GM19240 (cell line): Measurements from ENCODE around the gene CTNNA2.

Source experiments
- DNase-seq: peaks from one replicate; pipeline ENCODE4 v3.0.0; 2011; ENCODE audit warnings: low spot score; ENCODE audit not compliant: insufficient read length

CTNNA2 gene

DNA sequence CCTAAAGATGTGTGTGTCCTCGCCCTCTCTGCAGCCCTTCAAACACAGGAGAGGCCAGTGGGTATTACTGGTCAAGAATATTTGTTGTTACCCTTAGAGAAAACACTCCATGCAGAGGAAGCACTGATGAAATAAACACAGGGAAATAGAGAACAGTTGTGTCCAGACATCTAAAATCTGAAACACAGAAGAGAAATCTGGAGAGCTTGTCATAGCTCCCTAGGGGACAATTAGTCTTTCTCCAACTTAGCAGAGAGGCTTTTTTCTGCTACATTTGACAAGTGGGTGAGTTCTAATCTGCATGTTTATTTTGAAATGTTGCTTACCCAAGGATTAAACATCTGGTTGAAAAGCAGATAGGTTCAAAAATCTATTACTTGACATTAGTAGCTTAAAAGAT lies 190.1 kb downstream of the CTNNA2 start:
- DNase-seq: no peak

DNA sequence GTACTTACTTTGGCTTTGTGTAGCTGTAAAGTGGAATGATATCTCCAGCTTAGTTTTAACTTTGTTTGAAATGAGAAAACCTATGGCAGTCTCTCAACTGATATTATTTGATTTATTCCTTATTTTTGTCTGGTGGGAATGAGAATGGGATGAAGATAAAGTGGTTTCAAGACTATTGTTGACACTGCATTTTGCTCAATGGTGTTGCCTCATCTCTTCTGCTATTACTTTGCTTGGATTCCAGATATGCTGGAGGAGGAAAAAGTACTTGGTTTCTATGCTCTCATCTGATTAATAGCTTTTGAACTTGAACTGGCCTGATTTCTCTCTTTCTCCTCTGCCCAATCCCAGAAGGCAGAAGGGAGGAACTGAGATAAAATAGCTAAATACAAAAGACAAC lies 198.2 kb downstream of the CTNNA2 start:
- no peak for DNase-seq

DNA sequence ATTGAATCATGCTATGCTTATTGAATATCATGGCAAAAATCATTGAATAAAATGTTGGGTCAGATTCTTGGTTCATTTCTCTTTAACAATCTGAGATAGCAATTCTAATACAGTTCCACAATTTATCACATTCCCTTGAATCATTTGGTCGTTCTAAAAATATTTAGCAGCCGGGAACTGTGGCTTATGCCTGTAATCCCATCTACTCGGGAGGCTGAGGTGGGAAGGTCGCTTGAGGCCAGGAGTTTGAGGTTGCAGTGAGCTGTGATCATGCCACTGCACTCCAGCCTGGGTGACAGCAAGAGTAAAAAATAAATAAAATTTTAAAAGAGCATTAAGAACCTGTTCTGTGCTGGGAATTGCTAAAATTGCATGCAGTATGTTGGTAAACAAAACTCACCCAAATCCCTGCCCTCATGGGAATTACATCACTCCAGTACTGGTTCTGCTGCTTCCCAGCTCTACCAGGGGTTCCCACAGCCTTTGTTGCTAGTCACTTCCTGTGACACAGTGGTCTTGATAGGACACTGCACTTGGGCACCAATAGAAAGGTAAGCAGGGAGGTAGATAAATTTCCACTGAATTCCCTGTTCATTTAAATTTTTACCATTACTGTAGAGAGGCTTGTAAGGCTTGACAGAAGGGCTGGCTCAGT lies 200.4 kb downstream of the CTNNA2 start:
- DNase-seq: no peak

DNA sequence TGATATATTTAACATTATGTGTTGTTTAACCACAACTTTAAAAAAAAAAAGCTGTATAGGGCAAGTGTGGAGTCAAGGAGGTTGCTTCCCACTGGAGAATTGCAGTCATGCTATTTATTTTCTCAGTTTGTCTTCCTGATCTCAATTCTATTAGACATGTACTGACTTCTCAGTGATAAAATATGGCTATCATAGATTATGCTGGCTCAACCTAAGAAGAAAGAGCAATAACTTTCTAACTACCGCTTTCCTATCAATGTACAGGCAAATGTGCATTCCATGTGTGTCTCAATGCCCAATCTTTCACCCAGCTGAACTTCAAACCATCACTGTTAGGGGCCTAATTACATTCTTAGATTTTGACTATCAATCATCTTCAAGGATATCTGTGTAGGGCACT lies 201.4 kb downstream of the CTNNA2 start:
- DNase-seq: no peak

DNA sequence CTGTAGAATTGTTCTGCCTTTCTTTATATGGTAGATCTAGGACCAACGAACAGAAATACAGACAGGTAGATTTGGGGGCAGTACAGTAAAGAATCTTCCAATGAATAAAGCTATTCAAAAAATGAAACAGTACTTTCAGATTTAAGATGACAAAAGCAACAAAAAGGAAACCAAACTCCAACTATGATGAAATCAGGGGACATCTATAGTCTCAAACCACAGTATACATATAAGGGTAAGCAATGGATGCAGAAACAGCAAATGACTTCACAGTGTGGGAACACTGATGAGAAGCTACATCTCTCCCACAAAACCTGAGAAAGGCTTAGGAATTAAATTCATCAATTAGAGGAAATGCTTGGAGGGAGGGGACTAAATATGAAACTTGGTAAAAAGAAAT lies 202.5 kb downstream of the CTNNA2 start:
- no peak for DNase-seq

DNA sequence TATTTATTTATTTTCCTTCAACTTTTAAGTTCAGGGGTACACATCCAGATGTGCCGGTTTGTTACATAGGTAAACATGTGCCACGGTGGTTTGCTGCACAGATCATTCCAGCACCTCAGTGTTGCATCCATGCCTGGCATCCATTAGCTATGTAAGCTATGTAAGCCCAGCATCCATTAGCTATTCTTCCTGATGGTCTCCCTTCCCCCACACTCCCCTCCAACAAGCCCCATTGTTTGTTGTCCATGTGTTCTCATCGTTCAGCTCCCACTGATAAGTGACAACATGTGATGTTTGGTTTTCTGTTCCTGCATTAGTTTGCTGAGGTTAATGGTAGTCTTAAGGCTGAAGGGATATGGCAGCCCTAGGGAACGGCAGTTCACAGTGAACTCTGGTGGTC lies 203.4 kb downstream of the CTNNA2 start:
- DNase-seq: no peak

DNA sequence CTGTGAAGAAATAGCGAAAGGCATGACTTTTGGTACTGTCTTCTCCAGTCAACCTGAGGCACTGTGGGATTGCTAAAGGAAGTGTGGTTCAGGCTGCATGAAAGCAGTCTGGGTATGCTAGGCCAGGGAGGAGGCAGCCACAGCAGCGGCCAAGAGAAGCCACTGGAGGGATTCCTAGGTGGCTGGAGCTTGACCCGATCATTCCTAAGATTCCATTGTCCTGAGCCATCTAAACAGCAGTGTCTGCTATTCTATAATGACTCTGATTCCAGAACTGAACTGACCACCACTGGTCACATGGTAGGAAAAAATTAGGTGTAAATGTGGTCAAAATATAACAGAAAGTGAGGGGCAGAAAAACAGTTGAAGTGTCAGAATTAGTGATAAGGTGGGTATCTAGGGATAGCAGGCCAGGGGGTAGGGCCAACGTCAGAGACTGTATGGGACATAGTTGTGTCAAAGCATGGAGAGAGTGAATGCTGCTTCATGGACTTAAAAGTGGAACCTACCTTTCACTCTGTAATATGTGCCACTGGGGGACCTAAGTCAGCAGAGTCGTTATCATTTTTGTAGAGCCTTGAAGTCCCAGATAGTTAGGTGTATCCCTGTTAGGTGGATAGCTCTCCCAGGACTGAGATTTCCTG lies 204.6 kb downstream of the CTNNA2 start:
- no peak for DNase-seq

DNA sequence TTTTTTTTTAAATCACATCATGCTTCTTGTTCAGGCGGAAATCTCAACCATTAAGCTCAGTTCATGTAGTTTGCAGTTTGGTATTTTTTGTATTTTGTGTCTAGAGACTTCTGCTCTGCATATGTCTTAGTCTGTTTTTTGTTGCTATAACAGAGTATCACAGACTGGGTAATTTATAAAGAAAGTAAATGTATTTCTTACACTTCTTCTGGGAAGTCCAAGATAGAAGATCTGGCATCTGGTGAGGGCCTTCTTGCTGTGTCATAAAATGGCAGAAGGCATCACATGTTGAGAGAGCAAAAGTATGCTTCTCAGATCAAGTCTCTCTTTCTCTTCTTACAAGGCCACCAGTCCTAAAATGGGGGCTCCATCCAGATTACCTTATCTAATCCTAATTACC lies 208.2 kb downstream of the CTNNA2 start:
- DNase-seq: no peak

DNA sequence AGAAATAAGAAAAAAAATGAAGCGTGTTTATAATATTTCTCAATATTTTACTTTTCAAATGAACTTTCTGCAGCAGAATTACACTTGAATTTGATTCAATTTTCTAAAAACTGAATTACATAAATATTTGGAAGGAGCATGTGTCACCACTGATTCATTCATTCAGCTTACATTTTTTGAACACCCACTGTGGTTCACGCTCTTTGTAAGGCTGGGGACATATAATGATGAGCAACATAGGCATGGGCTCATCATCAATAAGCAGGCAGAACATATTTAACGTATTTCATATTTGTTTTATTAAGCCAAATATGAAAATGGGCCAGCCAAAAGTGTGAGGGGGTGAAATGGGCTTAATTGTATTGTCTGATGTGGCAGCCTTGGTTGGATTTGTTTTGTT lies 209.1 kb downstream of the CTNNA2 start:
- DNase-seq: no peak

DNA sequence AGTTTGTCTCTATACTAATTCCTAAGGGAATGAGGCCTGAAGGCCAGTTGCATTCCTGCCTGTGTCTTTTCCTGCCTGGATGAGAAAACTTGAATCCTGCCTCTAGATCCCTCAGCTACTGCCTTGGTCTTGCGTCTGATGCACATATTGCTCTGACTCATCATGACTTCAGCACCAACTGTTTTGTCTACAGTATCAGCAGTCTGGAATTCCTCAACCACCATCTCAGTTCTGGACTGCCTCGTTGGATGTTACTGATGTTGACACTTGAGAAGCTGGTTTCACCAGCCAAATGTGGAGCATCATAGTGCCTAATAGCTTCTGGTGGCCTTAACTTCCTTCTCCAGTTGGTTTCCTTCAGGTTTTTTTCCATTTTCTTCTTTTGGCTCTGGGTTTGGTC lies 211.0 kb downstream of the CTNNA2 start:
- DNase-seq: no peak

DNA sequence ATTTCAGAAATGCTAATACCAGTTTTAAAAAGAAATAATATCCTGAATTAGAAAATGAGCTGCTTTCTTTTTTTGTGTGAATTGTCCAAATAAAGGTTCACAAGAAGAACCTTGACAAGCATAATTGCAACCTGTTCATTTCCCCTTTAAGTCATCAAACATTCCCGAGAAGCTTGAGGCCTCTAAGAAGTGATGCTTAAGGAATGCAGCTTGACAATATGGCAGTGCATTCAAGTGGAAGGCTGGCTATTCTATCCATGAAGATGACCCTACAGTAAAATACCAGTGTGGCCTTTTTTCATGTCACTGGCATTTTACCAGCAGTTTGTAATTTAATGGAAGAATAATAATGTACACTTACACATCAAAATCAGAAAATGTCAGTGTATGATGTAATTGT lies 216.7 kb downstream of the CTNNA2 start:
- DNase-seq: no peak

DNA sequence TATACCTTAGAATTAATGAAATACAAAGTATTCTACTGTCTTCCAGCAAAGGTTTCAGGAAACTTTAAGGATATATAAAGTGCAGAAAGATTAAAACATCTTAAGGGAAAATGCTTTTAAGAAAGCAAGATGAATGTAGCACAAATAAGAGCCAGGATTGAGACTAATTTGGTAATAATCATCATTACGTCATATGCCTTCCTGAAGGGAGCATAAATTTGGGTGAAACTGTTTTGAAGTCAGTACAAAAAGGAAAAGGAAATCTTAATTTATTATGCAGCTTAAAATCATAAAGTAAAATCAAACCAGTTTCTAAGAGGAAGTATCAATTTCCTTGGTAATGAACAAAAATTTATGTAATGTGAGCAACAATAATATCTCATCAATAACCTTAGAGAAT lies 221.7 kb downstream of the CTNNA2 start:
- DNase-seq: no peak

DNA sequence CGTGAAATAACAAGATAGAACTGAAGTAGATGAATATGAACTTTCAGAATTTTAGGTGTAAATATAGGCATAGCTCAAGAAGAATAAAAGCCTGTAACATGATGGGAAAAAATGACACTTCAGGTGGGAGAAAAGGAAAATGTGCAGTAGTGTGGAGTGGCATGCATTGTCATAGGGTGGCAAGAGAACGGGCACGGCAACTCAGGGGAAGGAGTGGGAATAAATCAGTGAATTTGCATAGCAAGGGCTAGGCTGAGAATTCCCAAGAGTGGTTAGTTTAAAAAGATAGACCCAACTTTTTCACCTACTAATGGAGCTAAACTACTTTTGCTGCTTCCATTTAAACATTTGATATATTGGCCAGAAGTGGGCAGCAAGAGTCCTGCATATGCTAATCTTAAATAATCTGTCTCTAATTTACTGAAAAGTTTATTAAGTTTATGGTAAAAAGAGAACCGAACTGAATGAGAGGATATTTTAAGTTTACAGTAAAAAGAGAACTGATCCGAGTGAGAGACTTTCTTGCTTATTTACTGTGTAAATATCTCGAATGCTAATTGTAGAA lies 228.1 kb downstream of the CTNNA2 start:
- DNase-seq: no peak

DNA sequence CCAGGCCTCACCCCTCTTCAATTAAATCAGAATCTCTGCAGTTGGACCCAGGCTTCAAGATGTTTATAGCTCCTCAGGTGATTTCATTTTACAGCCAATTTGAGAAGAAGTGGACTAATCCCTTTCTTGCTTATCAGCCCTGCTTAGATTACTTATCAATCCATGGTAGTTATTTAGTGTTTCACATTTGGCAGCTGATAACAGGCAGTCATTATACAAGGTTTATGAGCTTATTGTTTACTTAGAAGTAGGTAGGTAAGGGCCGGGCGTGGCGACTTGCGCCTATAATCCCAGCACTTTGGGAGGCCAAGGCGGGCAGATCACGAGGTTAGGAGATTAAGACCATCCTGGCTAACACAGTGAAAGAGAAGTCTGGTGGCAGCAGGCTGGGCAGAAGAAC lies 237.5 kb downstream of the CTNNA2 start:
- DNase-seq: no peak

DNA sequence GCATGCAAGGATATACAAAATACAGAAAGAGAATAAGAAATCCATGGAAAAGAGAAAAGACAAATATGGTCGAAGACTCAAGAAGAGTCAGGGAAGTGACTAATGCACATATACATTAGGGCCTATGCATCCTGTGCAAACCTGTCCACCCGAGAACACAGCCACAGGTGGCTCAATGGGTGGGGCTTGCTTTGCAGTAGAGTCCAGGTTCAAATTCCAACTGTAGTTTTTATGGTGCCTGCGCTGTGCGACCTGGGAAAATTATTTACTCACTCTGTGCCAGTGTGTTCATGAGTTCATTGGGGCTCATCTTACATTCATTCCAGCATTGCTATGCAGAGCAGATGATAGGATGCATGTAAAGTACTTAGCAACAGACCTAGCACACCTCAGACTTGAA lies 244.7 kb downstream of the CTNNA2 start:
- DNase-seq: no peak

DNA sequence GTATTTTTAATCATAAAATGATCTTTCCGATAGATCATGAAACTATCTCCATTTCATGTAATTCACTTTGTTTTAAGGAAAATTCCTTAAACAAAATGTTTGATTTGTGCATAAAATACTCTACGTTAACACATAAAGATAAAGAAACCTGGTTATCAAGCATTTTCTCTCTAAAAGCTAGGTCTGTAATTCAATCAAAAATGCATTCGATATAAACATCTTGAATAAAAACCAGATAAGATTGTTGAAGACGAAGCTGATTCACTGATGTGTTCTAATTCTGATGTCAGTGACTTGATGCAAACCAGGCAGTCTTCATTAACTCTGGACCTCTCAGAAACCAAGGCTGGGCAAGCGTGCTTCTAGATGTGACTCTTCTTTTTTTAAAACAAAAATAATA lies 245.2 kb downstream of the CTNNA2 start:
- DNase-seq: no peak

DNA sequence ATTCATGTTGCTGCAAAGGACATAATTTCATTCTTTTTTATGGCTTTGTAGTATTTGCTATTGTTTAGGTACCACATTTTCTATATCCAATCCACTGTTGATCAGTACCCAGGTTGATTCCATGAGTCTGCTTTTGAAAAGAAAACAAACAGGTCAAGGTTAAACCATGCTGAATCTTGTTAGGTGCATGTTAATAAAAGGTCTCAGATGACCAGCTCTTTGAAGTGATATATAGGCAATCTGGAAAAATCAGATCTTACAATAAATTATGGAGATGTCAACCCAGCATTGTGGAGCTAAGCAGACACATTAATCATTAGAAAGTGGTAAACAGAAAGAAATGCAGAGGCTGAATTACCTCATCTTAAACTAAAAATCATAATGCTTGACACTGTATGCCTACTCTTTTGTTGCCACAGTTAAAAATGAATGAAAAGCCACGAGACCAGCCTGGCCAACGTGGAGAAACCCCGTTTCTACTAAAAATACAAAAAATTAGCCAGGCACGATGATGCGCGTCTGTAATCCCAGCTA lies 246.0 kb downstream of the CTNNA2 start:
- no peak for DNase-seq

DNA sequence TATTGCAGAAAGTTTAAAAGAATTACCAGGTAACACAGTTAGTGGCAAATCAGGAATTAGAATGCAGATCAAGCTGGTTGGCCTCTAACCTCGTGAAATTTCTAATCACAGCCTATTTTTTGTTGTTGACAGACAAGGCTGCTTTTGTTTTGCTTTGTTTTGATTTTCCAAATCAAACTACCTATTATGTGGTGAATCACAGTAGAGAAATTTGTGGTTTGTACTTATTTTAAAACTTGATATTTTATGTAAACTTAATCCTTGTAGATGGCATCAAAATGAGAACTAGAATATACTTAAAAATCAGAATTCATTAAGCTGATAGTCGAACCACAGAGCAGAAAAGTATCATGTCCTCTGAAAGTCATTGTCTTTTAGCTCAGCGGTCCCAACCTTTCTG lies 258.1 kb downstream of the CTNNA2 start:
- DNase-seq: no peak

DNA sequence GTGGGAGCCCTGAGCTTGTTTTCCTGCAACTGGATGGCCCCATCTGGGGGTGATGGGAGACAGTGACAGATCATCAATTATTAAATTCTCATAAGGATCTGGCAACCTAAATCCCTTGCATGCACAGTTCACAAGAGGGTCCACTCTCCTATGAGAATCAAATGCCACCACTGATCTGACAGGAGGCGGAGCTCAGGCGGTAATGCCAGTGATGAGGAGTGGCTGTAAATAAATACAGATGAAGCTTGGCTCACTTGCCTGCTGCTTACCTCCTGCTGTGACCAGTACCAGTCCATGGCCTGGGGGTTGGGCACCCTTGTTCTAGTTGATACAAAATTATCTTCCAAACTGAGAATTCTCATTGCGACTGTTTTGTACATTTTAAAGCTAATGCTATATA lies 258.6 kb downstream of the CTNNA2 start:
- DNase-seq: no peak

DNA sequence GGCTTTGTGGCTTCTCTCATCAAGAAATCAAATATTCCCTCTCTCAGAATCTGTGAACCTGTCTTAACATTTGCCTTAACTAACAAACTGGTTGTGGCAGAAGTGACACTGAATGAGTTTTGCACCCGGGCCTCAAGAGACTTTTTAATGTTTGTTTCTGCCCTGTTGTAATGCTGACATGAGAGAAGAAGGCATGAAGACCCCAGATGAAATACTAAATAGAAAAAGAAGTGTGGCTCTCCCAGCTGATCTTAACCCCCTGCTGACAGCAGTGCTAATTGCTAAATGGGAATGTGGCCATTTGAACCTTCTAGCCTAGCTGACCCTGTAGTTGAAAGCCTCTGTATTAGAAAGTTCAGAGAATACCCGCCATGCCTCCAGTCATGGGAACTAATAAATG lies 261.2 kb downstream of the CTNNA2 start:
- no peak for DNase-seq

DNA sequence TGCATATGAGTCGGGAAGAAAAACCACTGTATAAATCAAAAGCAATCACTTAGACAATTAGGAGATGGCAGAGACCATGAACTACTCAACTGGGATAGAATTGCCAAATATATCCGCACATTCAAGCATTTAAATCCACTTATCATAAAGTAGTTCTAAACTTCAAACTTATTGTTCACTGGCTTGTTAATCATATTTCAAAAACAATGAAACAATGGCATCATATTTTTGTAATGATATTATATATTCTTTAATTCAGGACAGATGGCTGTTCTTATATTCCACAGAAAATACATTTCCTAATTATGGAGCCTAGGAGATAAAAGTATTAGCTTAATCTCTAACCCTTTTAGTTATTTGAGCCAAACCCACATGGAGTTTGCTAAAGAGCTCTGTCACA lies 263.6 kb downstream of the CTNNA2 start:
- DNase-seq: no peak

DNA sequence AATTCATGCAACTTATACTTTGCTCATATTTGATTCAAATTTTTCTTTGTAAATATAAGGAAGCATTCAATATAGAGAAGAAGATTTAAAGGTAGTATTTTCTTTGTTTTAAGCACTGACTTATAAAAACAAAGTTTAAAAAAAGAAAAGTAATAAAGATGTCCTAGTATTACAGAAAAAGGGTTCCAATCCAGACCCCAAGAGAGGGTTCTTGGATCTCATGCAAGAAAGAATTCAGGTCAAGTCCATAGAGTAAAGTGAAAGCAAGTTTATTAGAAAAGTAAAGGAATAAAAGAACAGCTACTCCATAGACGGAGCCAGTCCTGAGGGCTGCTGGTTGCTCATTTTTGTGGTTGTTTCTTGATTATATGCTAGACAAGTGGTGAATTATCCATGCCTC lies 267.9 kb downstream of the CTNNA2 start:
- DNase-seq: no peak
